GM13976 (cell line): ENCODE data around the gene MYCBPAP.

Experiments
- DNase-seq: peaks from one replicate; pipeline ENCODE4 v3.0.0; 2012; ENCODE audit warnings: low spot score
- in situ Hi-C: fragments of 300-500 bp; cut with MboI; formaldehyde crosslinking; loops from one replicate; pipeline ENCODE4 v1.12.0; 2022; ENCODE audit warnings: low sequenced_read_pairs, mixed read lengths, inconsistent platforms; ENCODE audit not compliant: unreplicated experiment
- TF ChIP-seq, protein P1 (sequence below): IDR thresholded peaks from 2 replicates; pipeline ENCODE4 v1.5.1; 2012; ENCODE audit warnings: borderline replicate concordance, mild to moderate bottlenecking; ENCODE audit not compliant: insufficient read depth; ENCODE audit errors: extremely low read depth, missing control alignments, control extremely low read depth

MYCBPAP gene

DNA sequence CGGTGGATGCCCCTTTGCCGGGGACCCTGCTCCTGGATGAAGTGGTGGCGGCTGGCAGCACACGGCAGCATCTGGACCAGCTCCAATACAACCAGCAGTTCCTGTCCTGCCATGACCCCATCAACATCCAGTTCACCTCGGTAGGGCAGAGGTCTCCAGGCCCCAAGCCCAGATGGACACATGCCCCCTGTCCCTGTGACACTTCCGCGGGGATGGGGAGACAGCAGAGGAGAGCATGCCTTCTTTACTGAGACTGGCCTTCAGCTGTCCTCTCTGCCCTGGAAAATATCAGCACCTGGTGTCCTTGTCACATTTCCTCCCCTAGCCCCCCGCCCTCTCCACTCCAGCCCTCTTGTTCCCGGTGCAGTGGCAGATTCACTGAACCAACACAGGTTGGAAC, 45.8 kb upstream of the MYCBPAP start:
- DNase-seq = no peak
- TF ChIP-seq, protein P1, sequence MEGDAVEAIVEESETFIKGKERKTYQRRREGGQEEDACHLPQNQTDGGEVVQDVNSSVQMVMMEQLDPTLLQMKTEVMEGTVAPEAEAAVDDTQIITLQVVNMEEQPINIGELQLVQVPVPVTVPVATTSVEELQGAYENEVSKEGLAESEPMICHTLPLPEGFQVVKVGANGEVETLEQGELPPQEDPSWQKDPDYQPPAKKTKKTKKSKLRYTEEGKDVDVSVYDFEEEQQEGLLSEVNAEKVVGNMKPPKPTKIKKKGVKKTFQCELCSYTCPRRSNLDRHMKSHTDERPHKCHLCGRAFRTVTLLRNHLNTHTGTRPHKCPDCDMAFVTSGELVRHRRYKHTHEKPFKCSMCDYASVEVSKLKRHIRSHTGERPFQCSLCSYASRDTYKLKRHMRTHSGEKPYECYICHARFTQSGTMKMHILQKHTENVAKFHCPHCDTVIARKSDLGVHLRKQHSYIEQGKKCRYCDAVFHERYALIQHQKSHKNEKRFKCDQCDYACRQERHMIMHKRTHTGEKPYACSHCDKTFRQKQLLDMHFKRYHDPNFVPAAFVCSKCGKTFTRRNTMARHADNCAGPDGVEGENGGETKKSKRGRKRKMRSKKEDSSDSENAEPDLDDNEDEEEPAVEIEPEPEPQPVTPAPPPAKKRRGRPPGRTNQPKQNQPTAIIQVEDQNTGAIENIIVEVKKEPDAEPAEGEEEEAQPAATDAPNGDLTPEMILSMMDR = no peak
- in situ Hi-C loops = no loop called here

DNA sequence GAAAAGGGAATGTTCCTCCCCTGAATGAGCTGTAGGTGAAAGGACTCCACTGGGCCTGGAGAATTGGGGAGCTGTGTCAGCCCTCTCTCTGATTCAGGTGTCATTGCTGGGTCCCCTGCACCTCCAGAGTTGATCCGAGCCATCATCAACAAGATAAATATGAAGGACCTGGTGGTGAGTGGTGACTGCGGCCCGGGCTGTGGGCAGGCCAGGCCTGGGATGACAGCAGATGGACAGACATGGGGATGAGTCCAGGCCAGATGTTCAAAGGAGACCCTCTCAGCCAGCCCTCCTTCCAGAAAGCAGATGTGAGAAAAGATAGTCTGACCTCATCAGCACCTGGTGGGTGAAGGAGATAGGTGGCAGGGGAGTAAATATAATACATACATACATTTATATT, 44.1 kb upstream of the MYCBPAP start:
- TF ChIP-seq, protein P1 = no peak
- in situ Hi-C loops = no loop called here
- no peak for DNase-seq

DNA sequence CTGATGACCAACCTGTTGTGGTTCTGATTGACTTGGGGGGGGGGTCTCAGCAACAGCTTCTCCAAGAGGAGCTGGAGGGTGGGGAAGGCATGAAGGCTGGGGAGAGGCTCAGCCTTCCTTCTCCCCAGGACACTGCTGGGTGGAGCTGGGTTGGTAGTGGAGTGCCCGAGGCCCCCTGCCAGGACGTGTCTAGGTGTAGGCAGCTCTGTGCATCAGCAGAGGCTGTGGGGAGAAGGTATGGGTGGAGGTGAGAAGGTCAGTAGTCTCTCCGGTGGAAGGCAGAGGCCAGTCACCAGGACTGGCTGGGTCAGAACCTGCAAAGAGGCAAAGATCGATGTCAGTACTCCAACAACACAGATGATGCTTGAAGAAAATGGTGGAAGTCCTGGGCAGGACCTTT, 43.5 kb upstream of the MYCBPAP start:
- peak; percentile 26 for DNase-seq

DNA sequence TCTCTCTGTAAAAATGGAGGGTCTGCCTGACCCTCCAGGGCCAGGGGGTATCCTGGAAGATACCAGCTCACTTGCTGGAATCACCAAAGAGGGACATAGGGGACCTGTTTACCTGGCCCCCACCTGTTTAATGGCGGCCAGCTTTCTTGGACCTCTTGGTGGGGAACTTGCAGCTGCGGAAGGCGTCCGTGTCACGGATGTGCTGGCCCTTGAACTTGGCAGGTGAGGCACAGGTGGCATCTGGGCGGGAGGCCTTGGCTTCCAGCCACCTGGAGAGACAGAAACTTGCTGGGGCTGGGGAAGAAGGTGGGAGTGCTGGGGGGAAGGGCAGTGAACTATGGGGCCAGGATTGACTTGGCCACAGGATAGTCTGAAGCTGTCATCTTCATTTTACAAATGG, 43.1 kb upstream of the MYCBPAP start:
- TF ChIP-seq, protein P1 = no peak
- peak; percentile 18 for DNase-seq
- in situ Hi-C loops = no loop called here

More for the DNA sequence above, 43.5 kb upstream of the MYCBPAP start:
- TF ChIP-seq, protein P1 = no peak
- in situ Hi-C loops = no loop called here

DNA sequence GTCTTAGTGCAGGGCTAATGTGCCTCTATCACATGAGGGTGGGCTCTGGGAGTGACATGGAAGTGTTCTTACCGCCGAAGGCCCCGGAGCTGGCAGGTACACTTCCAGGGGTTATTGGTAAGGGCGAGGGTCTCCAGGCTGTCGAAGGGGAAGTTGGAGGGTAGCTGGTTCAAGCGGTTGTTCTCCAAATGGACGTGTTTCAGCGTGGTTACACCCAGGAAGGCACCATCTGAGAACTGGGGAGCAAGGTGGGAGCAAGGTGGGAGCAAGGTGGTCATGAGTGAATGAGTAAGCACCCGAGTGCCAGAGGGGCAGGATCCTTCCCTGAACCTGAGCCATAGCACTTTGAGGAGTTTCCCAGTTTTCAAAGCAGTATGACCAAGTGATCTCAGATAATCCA, 42.6 kb upstream of the MYCBPAP start:
- TF ChIP-seq, protein P1 = no peak
- in situ Hi-C loops = no loop called here
- DNase-seq = peak; percentile 21

DNA sequence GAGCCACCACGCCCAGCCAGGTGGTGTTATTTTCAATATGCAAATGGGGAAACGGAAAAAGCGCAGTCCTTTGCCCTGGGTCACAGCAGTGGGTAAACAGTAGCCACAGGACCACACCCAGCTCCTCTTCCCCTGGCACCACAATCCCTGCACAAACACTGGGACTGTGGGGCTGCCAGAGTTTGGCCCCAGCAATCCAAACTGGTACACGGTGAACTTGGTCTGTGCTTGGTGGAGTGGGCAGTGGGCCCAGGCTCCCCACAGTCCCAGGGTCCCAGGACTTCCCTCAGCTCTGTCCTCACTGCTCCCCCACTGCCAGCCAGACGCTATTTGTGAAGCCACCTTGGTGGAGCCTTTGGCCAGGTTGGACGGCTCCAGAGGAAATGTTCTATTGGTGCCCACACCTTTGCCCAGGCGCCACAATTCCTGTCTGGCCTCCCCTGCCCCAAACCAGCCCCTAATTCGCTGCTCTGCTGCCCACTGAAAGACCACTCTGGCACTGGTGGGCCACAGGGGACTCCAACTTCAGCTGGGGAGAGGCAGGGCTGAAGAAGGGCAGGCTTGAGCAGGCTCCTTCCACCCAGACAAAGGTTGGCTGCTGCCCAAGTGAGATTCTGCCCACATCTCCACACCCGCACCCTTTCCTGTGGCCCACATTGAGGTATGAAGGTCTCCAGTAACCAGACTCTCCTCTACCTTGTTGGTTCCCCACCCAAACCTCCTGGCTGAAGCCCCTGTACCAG, 41.7 kb upstream of the MYCBPAP start:
- in situ Hi-C loops = no loop called here
- DNase-seq = peak; percentile 28
- TF ChIP-seq, protein P1 = no peak

DNA sequence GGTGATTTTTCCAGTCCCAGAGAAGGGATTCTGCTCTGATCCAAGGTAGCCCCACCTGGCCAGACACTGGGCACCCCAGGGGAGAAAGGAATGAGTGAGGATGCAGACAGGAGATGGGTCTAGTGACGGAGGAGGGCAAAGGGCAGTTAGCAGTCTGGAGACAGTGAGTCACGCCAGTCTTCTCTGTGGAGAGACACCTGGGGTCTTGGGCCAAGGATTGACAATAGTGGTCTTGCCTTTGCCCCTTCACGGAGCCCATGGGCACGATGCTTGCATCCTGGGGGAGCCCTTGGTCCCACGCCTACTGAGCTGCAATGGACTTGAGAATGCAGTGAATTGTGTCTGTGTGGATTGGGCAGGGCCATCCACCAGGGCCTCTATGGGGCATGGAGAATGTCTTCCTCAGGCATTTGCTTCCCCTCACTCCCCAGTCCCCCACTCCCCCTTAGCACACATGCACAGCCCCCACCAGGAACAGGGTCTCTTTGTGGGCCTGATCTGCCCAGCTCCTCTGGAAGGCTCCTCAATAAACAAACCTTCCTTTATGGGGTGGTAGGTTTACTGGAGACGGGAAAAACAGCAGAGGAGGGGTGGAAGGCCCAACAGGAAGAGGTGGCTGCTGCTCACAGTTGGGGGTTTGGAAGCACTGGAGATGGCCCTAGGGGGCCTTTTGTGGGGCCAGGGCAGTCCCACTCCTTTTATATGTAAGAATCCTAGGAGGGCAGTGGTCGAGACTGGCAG, 41.0 kb upstream of the MYCBPAP start:
- in situ Hi-C loops = no loop called here
- TF ChIP-seq, protein P1 = no peak
- peak; percentile 38 for DNase-seq
